HG02973 (cell line): ENCODE measurements around the gene TMEM132C.

Source experiments
- ATAC-seq: cut with Tn5 transposase; IDR thresholded peaks from one replicate; pipeline ENCODE4 v1.9.1; 2021; ENCODE audit warnings: moderate library complexity; ENCODE audit not compliant: unreplicated experiment

The TMEM132C gene

GRCh38 chr12:128606051-128606450 lies 339.1 kb downstream of the TMEM132C start:
- ATAC-seq: no peak

DNA sequence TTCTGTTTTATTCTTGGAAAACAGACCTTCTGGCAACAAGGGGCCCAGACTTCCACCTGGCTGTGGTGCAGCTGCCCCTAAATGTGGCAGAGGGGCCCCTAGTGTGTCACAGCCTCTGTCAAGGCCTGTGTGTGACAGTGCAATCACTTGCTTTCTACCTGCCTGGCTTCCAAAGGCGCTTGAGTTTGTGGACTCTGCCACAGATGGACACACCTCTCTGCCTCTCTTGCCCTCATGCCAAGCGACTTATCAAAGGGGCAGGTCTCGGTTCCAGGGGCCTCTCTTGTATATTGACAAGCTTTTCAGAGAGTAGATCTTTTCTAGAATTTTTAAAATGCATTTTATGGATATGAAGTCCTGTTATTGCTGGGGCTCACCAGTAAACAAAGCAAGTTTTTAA lies 339.6 kb downstream of the TMEM132C start:
- no peak for ATAC-seq

- no peak for ATAC-seq
Observed at GRCh38 chr12:128606970-128607369, 340.0 kb downstream of the TMEM132C start.

- ATAC-seq: no peak
Observed at GRCh38 chr12:128607641-128608040, 340.7 kb downstream of the TMEM132C start.

DNA sequence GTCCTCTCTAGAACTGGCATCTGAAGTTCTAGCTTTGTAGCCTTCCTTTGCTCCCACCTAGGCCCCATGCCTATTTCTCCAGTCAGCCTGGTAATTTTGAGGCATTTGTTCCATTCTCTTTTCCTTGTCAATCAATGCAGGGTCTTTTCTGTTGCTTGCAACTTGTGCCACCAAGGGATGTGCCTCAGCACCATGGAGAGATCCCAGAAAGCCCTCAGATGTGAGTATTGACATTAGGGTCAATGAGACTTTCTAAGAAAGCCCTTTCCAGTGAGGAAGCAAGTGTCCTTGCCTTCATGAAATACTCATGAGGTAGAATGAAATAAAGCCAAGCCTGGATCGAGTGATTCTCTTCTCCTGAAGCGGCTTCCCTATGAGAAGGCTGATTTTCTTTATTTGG lies 342.9 kb downstream of the TMEM132C start:
- ATAC-seq: no peak

DNA sequence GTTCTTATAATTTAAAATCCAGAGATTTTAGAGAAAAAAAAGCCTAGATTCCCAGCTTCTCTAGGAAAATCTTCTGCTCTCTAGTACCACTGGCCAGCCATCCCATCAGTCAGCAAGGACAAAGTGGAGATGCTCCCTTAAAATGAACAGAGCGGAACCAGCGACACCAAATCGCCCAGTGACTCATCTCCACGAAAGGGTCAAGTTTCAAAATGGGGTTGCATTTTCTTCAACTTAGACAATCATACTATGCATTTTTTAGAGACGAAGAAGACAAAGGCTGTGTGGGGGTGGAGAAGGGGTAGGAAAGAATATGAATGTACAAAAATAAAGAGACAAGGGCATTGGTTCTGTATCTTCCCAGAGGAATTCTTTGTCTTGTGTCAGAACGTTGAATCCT lies 344.8 kb downstream of the TMEM132C start:
- no peak for ATAC-seq

DNA sequence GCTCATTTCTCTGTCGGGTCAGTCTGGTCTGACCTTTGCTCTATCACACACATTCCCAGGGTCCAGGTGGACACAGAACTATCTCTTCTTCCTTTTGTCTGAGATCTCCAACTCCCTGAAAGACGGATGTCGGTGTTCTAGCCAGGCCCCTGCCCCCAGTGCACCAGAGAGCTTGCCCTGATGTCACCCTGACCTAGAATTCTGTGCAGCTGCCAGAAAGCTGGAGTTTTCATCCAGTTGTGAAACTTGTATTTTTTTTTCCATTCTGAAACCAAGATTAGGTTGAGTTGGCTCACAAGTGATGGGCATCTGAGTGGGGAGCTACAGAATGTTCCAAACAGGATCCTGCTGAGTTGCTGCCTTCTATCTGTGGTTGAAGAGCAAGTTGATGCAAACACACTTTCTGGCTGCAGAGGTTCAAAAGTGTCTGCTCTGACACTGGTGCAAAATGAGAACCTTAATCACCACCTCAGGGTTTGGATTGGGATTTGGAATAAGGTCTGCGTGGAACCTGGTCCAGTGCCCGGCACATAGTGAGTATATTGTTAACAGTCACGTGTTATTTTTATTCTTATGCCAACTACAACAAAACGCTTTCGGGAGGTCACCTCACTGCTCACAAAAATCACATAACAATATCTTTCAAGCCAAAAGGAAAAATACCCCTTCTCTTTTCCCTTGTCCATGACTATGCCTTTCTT lies 345.3 kb downstream of the TMEM132C start:
- ATAC-seq: no peak

DNA sequence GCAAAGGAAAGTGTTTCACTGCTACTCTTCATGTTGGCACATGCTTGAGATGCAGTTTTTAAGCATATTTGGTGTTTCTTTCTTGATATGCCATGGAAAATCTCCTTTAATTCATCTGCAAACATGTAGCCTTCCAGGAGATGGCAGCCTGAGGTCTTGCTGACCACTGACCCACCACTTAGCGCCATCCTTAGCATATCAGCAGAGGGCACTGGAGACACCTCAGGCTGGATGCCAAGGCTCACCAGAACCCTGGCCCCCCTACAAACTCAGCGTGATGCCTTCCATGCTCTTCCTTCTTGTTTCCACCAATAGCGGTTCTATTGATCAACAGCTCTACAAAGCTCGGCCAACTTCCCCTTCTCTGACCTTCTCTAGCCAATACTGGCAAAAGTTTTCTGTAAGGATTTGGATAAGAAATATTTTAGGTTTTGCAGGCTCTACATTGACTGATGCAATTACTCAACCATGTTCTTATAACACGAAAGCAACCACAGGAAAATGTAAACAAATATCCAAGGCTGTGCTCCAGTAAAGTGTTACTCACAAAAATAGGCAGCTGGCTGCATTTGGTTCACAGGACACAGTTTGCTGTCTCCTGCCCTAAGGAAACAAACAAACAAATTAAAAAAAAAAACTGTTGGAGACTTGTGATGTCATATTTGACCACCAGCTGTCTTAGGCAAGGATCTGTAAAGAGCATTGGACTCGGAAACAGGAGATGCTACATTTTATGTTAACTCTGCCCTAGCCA lies 347.0 kb downstream of the TMEM132C start:
- ATAC-seq: no peak

DNA sequence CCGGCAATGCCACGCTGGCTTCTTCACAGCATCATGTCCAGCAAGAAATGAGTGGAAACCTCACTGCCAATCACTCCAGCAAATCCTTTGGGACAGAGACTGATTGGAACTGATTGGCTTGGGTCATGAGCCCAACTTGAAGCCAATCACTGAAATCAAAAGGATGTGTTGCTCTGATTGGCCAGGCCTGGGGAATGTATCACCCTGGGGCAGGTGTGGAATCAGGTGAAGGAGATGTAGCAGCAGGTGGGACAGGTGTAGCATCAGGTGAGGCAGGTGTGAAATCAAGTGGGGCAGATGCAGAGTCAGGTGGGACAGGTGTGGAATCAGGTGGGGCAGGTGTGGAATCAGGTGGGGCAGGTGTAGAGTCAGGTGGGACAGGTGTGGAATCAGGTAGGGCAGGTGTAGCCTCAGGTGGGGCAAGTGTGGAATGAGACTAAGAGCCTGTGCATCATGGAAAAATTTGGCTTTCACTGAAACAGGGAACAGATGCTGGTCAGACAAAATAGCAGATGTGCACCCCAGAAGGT lies 350.4 kb downstream of the TMEM132C start:
- ATAC-seq: no peak

DNA sequence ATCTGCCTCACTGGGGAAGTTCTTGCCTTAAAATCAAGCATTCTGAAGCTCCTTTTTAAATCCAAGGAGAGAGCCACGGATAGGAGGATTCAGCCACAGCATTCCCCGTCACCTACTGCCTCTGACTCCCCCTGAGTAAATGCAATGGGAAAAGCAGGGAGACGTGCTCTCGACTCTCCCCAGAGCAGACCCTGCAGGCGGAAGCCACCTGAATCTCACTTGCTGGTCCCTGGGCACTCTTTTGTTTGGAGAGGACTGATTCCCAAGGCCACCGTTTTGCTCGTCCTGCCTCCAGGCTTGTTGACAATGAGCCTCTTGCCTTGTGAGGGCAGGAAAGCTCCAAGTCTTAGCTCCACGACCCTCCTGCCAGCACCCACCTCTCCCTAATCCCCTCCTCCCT lies 352.3 kb downstream of the TMEM132C start:
- no peak for ATAC-seq

GRCh38 chr12:128621304-128621703 lies 354.3 kb downstream of the TMEM132C start:
- no peak for ATAC-seq

GRCh38 chr12:128623748-128624147 lies 356.8 kb downstream of the TMEM132C start:
- ATAC-seq: no peak

GRCh38 chr12:128626808-128627320 lies 359.9 kb downstream of the TMEM132C start:
- ATAC-seq: no peak

DNA sequence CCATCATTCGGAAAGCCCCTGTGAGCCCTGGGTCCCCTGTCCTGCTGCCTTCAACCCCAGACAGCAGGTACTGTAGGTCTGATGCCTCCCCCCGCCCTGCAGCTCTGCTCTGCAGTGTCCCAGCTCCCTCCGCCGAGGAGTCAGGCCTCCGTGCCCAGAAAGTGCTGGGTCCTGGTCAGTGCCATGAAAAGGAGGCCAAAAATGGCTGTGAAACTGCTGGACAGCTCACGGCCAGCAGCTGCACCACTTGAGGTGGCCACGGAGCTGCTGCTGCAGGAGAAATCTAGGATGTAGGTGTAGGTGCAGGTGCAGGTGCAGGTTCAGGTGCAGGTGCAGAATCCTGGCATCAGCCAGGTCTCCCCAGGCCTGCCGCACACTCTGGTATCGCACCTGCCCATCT lies 360.7 kb downstream of the TMEM132C start:
- no peak for ATAC-seq

DNA sequence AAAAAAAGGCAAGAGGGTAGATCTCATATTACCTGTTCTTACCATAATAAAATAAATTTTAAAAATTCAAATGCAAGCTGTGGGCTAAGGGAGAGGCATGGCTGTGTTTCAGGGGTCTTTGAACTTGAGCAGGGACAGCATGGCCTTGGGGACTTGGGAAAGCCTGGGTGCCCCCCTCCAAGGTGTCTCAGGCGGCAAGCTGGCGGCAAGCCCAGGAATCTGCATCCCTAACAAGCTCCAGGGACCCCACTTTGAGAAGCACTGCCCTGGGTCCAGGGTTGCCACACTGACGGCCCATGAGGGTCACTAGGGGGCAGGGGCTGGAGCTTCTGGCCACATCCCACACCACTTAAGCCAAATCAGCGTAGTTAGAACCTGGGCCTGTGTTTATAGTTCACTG lies 363.0 kb downstream of the TMEM132C start:
- no peak for ATAC-seq

- ATAC-seq: peak; percentile 84
Observed at GRCh38 chr12:128637642-128638606, 371.0 kb downstream of the TMEM132C start.

- no peak for ATAC-seq
Observed at GRCh38 chr12:128639089-128639488, 372.1 kb downstream of the TMEM132C start.

DNA sequence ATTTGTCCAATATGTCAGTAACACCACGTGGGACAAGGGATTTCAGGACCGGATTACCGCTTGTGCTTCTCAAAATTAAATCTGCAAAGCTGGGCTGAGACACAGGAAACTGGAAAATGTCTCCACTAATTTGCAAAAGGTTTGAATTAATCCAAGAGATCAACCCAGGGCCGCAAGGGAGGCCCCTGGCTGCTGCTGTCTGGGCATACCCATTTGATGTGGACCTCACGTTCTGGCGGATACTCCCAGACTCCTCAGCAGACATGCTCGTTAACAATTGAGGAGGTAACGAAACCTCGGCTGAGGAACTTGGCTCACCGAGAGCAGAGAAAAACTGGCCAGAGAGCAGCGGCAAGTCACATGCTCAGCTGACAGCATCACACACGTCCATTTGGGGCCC lies 376.2 kb downstream of the TMEM132C start:
- no peak for ATAC-seq

GRCh38 chr12:128644664-128645296 lies 377.8 kb downstream of the TMEM132C start:
- no peak for ATAC-seq

DNA sequence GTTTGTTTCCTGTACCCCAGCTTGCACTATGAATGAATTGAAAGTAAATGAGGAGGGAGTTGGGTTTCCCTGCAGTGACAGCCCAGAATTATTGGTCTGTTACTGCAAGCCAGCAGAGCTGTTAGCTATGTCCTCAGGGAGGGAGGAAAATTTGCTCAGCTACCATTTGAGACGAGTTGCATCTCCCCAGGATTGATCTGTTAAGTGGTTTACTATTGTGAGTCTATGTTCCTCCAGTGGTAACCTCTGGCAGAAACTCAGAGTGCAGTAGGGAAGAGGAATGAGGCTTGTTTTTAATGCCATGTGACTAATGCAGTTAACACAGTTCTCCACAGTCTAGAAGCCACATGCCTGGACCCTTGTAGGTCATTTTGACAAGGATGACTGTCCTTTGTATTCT lies 382.9 kb downstream of the TMEM132C start:
- no peak for ATAC-seq
